HepG2 (cell line): ENCODE results near the gene SLC39A2. TPM values are rescaled to one million over a fixed set of nuclear protein-coding genes. Genes with fewer than 3 reads are reported as not detected.

Experiments used
- ATAC-seq: fragments of 200-7000 bp; cut with Tn5 transposase; 3 replicates; pipeline ENCODE4 v1.9.1; 2020; ENCODE audit warnings: mild to moderate bottlenecking, moderate library complexity
- BruUV-seq: library from RNA; stranded (reverse); fragments of 400-500 nt; replicated peaks from 2 replicates; lab custom pipeline; 2021; lab: Mats Ljungman, UMichigan
- CTCF ChIA-PET: fragments of 300-600 bp; formaldehyde crosslinking; extraction: SDS; loops from one replicate; lab custom pipeline; 2021; ENCODE audit warnings: low total read pairs, inconsistent platforms, low intra/inter-chr PET ratio; lab: Yijun Ruan, JAX
- POLR2A ChIA-PET: fragments of 350-600 bp; sonication (Branson Sonifier 250); formaldehyde crosslinking; loops from one replicate; lab custom pipeline; 2020; ENCODE audit warnings: antibody characterized with exemption, inconsistent platforms; lab: Yijun Ruan, JAX
- DNase-seq: peaks from one replicate; pipeline ENCODE4 v3.0.0-alpha.2; 2015; ENCODE audit warnings: low spot score
- FAIRE-seq: peaks from 3 replicates; lab custom pipeline; 2011; peaks lifted over from hg19 to GRCh38; lab: Jason Lieb, UNC
- H2AFZ ChIP-seq: one replicate; pipeline ENCODE4 v1.6.1; 2011; ENCODE audit warnings: low read length, inconsistent platforms
- H3K27ac ChIP-seq: fragments of 300-600 bp; 3 replicates; pipeline ENCODE4 v1.8.0; 2011; ENCODE audit warnings: mixed run types, mild to moderate bottlenecking, mixed read lengths, low read length, inconsistent platforms; ENCODE audit not compliant: insufficient read depth; ENCODE audit errors: extremely low read length
- H3K27me3 ChIP-seq, 2 experiments: fragments of 200-600 bp in 1 of 2; 2 replicates in 1 of 2; 3 replicates in 1 of 2; pipeline versions ENCODE4 v1.6.0 to v1.8.0; 2011; ENCODE audit warnings: low read length in 2 of 2, mild to moderate bottlenecking in 2 of 2, moderate library complexity in 2 of 2, inconsistent platforms in 1 of 2; ENCODE audit not compliant: insufficient read depth in 2 of 2, control insufficient read depth in 1 of 2
- H3K36me3 ChIP-seq, 2 experiments: fragments of 200-600 bp in 1 of 2; replicated peaks in 1 of 2; 2 replicates in 1 of 2; 3 replicates in 1 of 2; pipeline versions ENCODE4 v1.5.1 to v1.8.0; 2011; ENCODE audit warnings: low read length in 2 of 2, inconsistent platforms in 1 of 2; ENCODE audit not compliant: insufficient read depth in 2 of 2, control insufficient read depth in 1 of 2
- H3K4me1 ChIP-seq: 2 replicates; pipeline ENCODE4 v1.5.1; 2012; ENCODE audit warnings: low read length, inconsistent platforms; ENCODE audit not compliant: insufficient read depth
- H3K4me2 ChIP-seq: 2 replicates; pipeline ENCODE4 v1.6.0; 2011; ENCODE audit warnings: low read depth, low read length, inconsistent platforms
- H3K4me3 ChIP-seq, 3 experiments: fragments of 200-600 bp in 1 of 3; sonication (generic), shearing (Covaris generic) in 1 of 3; replicated peaks in 1 of 3; 2 replicates each; pipeline ENCODE4 v1.5.1; 2011 to 2016; ENCODE audit warnings: low read length in 3 of 3, inconsistent platforms in 2 of 3, low read depth in 2 of 3, mild to moderate bottlenecking in 2 of 3, control low read depth in 1 of 3, mixed read lengths in 1 of 3; ENCODE audit not compliant: insufficient read depth in 1 of 3
- H3K79me2 ChIP-seq: one replicate; pipeline ENCODE4 v1.6.1; 2011; ENCODE audit warnings: low read length, inconsistent platforms; ENCODE audit not compliant: insufficient read depth
- H3K9ac ChIP-seq: 2 replicates; pipeline ENCODE4 v1.6.0; 2011; ENCODE audit warnings: mild to moderate bottlenecking, low read depth, low read length, inconsistent platforms; ENCODE audit not compliant: insufficient read depth
- H3K9me3 ChIP-seq: 2 replicates; pipeline ENCODE4 v1.5.1; 2012; ENCODE audit warnings: mild to moderate bottlenecking, low read length
- H4K20me1 ChIP-seq: 2 replicates; pipeline ENCODE4 v1.6.0; 2011; ENCODE audit warnings: inconsistent platforms, mild to moderate bottlenecking, low read length, moderate library complexity; ENCODE audit not compliant: insufficient read depth
- HNRNPLL ChIP-seq: fragments of 200-400 bp; formaldehyde crosslinking; IDR thresholded peaks from 2 replicates; pipeline ENCODE4 v1.6.1; 2017; ENCODE audit warnings: mild to moderate bottlenecking, low read depth, low read length; ENCODE audit not compliant: poor library complexity, severe bottlenecking
- MBD4 ChIP-seq: IDR thresholded peaks from 2 replicates; pipeline ENCODE4 v1.6.1; 2012; ENCODE audit warnings: low read length, inconsistent platforms, borderline replicate concordance
- THAP9 ChIP-seq: sonication (generic); formaldehyde crosslinking; IDR thresholded peaks from 2 replicates; pipeline ENCODE4; 2020; ENCODE audit warnings: missing genetic modification reagents, mild to moderate bottlenecking, borderline replicate concordance
- TMF1 ChIP-seq: sonication (generic); formaldehyde crosslinking; IDR thresholded peaks from 2 replicates; pipeline ENCODE4 v1.8.1; 2022; ENCODE audit warnings: low read depth, missing genetic modification reagents
- ZFP1 ChIP-seq: IDR thresholded peaks from 2 replicates; pipeline ENCODE4 v1.6.1; 2016
- ZNF552 ChIP-seq: sonication (generic); formaldehyde crosslinking; IDR thresholded peaks from 2 replicates; pipeline ENCODE4 v1.9.0; 2022; ENCODE audit warnings: missing genetic modification reagents, mild to moderate bottlenecking, borderline replicate concordance
- WGBS: methylation state at CpG from one replicate; pipeline ENCODE4 v1.1.6; 2017; ENCODE audit warnings: low lambda C conversion rate; 5-methylcytosine and 5-hydroxymethylcytosine counted together
- in situ Hi-C: cut with HindIII; loops from 2 replicates; pipeline ENCODE4 v1.10.0; 2017; ENCODE audit warnings: low pct_unique_long_range_greater_than_20kb; ENCODE audit not compliant: extremely low pct_ligation_motif_present
- intact Hi-C: fragments of 100-400 bp; cut with micrococcal nuclease; formaldehyde crosslinking; loops from one replicate; pipeline ENCODE4 v1.10.0; 2022; ENCODE audit not compliant: unreplicated experiment
- polyA plus RNA-seq, 8 experiments: library from polyadenylated mRNA; depleted of rRNA in 3 of 8; stranded (reverse) in 7 of 8; unstranded in 1 of 8; fragments of >200 nt; fragmentation: Illumina TruSeq in 4 of 8; extraction: Trizol in 4 of 8; gene quantifications; 2 replicates each; pipeline versions ENCODE4 v1.2.1 to v1.2.3, GENCODE V29; 2011 to 2016; ENCODE audit warnings: low read depth in 4 of 8, missing spikeins in 1 of 8, mixed read lengths in 1 of 8; ENCODE audit not compliant: insufficient read depth in 1 of 8
- total RNA-seq, 5 experiments: library from RNA; depleted of rRNA; stranded (reverse); fragments of >200 nt; fragmentation: Illumina TruSeq; extraction: Trizol; gene quantifications; 2 replicates each; pipeline ENCODE4 v1.2.3, GENCODE V29; 2016; ENCODE audit warnings: low read depth in 1 of 5

Gene SLC39A2
- total and polyA plus RNA-seq, 2 of the 13 experiments (the other 11 are each of a cell fraction or from before 2014, with no cell fraction given) = 0.08 to 0.11 TPM

- TF ChIP-seq THAP9 (CRISPR knock-in tag) = no peak
- no peak for TF ChIP-seq HNRNPLL
- TF ChIP-seq MBD4 = no peak
- TF ChIP-seq, all 625 proteins: peak for 0
Observed at GRCh38 chr14:21034707-21035106, 35.6 kb downstream of the SLC39A2 start, which contains the start of gene RNASE13 (continued).

GRCh38 chr14:21036751-21037150 lies 37.7 kb downstream of the SLC39A2 start:
- H3K27ac ChIP-seq = no peak overlapping the region
- no peaks in the 10 kb centered on the region for H3K9me3 ChIP-seq
- FAIRE-seq (no peak), ATAC-seq (no peak), DNase-seq (no peak)
- no peaks in the 10 kb centered on the region for H4K20me1 ChIP-seq
- in situ Hi-C loops (no loop called here), intact Hi-C loops (no loop called here)
- no peak overlapping the region for H3K4me3 ChIP-seq
- TF ChIP-seq ZFP1 = no peak
- no peak for TF ChIP-seq TMF1 (CRISPR knock-in tag)
- no peak for TF ChIP-seq ZNF552 (CRISPR knock-in tag)
- H3K4me2 ChIP-seq = no peak overlapping the region
- ChIA-PET POLR2A (interaction anchor here (1.4 kb wide), 1 partner anchor 8 kb away, joined by 3 read pairs; no protein-coding TSS in a partner anchor), CTCF (interaction anchor here (4.8 kb wide), 1 partner anchor 22 kb away, joined by 109 read pairs; no protein-coding TSS in a partner anchor)
- BruUV-seq = no TSS peak
- no peak overlapping the region for H3K9ac ChIP-seq
- H3K4me1 ChIP-seq = peaks cover 49% of the 10 kb centered on the region
- no peaks in the 10 kb centered on the region for H3K79me2 ChIP-seq
- H3K27me3 ChIP-seq = no peaks in the 10 kb centered on the region; a peak in 1 of 5 replicates
- H2AFZ ChIP-seq = no peak overlapping the region
- 83% methylated on average over 6 of the region's 7 CpGs for WGBS
- H3K36me3 ChIP-seq = no peaks in the 10 kb centered on the region
